AG08395 (cell line): ENCODE results near the gene AP4E1.
"Not testable (repeated sequence)": the region's sequence is repeated elsewhere in the genome, so short reads cannot be mapped to it uniquely, and the experiment has no call there.

Source experiments
- DNase-seq: peaks from one replicate; pipeline ENCODE4 v3.0.0; 2012; ENCODE audit warnings: mixed read lengths, low spot score

Gene AP4E1

GRCh38 chr15:50908209-50909009 lies at the start of gene AP4E1:
Gene AP4E1 (plus strand): TSS chr15:50908683. CDS start chr15:50908779, 96 bp downstream.
- DNase-seq: peak; percentile 81

DNA sequence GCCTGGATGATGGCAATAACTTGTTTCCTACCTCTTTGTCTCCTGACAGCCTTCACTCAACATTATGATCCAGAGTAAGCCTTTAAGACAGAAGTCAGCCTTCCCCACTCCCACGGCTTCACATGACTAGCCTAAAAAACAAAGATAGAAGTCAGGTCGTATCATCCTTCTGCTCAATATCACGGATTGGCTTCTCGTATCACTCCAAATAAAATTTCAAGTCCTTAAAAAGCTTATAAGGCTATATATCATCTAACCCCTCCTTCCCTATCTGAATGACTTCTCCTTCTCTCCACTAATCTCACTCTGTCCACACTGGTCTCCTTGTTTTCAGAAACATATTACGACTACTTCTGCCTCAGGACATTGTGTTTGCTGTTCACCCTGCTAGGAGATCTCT lies 47.7 kb upstream of the AP4E1 start:
- DNase-seq: no peak

DNA sequence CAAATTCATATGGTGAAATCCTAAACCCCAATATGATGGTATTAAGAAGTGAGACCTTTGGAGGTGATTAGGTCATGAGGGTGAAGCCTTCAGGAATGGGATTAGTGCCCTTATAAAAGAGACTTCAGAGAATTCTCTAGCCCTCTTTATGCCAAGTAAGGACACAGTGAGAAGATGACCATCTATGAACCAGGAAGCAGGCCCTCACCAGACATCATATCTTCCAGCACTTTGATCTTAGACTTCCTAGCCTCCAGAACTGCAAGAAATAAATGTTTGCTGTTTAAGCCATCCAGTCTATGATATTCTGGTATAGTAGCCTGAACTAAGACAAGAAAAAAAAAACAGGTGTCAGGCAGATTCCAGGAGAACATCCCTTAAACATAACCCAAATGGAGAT lies 45.9 kb upstream of the AP4E1 start:
- no peak for DNase-seq

GRCh38 chr15:50864873-50865272 lies 43.6 kb upstream of the AP4E1 start:
- no peak for DNase-seq

DNA sequence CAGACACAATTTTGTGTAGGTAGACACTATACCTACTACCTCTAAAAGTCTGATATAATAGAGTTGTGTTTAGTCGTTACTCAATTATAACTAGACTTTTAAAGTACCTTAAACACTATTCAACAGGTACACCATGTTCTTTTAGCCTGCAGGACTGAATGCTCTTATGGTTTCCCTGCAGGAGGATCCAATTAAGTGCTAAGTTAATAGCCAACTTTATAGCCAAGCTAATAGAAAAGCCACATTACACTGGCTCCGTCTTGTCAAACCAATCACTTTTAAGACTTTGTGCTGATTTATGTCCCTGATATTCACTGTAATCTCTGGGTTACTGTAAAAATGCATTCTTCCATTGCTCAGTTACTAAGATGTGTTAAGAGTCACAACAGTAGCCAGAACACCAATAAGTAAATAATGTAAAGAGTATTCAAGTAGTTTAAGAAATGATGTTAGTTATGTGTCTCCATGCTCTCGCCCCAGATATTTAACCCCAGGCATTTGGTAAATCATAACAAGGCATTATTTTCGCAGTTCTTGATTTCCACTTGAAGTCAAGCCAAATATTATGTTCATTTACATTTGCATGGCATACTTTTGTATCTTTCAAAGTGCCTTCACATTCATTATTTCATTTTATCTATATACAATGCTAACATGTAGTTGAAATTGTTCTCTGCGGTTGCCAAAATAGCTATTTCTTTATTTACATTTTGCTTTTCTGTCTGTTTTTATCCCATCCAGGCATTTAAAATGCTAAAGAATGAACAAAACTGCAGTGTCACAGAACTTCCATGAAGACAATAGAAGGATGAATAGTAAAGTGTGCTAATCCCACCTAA lies 42.7 kb upstream of the AP4E1 start:
- no peak for DNase-seq

DNA sequence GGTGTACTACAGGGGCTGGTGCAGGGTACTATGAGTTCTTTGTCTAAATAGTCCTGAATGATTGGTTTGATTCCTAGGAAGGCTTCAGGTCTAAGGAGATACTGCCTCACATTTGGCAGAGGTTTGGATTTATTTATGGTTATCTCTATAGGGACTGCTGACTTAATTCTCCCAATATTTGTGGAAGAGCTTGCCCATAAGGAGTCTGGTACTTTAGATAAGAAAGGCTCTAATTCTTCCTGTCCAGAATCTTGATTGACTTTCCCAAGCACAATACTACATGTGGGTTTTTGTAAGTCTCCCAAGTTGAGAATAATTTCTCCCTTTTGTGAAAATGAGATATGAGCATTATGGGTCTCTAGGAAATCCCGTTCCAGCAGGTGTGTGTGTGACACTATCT lies 36.7 kb upstream of the AP4E1 start:
- no peak for DNase-seq

DNA sequence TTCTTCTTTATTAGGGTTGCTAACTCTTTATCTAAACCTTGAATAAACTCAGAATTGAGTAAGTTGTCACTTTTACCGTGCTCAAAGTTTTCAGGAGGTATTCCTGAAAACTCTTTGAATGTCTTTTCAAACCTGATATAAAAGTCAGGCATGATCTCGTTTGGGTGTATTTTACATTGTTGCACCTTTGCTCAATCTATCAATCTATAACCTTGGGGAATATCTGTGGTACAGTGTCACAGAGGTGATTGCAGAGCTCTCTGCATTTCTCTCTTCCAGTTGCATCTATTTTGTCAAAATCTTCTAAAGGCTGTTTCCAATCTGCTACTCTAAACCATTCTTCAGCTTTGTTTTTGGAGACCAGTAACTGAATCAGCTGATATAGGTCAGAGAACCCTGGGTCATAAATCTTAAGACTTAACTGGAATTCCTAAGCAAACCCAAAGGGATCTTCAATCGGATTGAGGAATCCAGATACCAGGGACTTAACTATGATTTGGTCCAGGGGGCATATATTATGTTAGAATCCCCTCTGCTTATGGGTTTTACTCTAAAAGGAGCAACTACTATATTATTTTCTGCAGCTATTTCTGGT lies 35.6 kb upstream of the AP4E1 start:
- no peak for DNase-seq

GRCh38 chr15:50873935-50874361 lies 34.5 kb upstream of the AP4E1 start:
- no peak for DNase-seq

- DNase-seq: not testable (repeated sequence)
These were observed 33.2 kb upstream of the AP4E1 start for GRCh38 chr15:50875238-50875637.

DNA sequence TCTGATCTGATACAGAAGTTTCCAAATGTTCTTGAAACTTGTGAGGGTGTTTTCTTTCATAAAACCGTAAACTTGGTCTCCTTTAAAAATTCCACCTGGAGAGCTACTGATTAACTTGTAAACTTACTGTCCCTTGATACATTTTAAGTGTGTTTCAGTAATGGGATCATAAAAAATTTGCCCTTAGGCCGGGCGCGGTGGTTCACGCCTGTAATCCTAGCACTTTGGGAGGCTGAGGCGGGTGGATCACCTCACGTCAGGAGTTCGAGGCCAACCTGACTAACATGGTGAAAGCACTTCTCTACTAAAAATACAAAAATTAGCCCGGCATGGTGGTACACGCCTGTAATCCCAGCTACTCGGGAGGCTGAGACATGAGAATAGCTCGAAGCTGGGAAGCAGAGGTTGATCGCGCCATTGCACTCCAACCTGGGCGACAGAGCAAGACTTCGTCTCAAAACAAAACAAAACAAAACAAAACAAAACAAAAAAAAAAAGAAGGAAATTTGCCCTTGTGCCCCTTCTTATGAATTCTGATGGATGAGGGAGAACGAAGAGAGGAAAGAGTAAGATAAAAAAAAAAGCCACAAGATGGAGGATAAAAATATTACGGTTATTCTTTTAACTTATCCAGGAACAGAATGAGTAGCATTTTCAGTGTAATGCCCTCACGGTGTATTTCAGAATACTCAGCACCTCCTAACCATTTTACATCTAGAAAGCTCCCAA lies 32.1 kb upstream of the AP4E1 start:
- no peak for DNase-seq

DNA sequence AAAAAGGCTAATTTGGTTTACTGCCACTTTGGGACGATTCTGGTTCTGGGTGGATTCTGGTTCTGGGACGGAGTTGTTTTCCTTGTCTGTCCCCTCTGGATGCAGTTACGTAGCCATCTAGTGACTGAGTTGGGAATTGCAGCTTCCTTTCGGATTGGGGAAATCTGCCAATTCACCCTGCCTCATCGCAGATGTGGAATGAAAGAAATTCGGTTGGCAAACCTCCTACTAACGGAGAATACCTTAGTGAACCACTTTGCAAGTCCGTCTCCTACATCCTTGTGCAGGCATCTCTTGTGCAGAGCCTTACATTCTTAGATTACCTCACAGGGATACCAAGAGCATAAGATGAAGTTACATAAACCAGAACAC lies 31.5 kb upstream of the AP4E1 start:
- DNase-seq: peak; percentile 88

DNA sequence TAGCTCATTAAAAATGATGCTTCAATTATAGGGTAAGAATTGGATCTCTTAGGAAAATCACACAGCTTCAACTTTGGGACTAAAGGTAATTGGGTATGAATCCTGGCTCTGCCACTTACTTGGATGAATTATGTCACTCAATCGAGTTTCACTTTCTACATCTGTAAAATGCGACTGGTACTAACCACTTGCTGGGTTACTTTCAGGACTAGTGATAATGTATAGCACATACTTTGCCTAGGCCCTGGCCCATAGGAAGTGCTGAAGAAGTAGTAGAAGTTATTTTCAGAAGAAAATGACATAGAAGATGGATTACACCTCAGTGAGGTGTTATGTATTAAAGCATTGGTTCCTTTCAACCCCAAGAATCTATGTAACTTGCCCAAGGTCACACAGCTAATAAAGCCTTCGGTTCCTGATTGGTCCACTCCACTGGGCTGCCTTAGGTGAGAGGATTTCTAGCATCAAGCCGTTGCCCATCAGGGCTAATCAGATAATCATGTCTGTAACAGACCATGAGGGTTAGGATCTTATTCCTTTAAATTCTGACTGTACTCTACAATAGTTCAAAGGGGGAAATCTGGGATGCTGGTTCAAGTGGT lies 29.4 kb upstream of the AP4E1 start:
- DNase-seq: no peak

- DNase-seq: no peak
These were observed 28.3 kb upstream of the AP4E1 start for GRCh38 chr15:50880206-50880605.

GRCh38 chr15:50880651-50881114 lies 27.8 kb upstream of the AP4E1 start:
- DNase-seq: peak; percentile 22

DNA sequence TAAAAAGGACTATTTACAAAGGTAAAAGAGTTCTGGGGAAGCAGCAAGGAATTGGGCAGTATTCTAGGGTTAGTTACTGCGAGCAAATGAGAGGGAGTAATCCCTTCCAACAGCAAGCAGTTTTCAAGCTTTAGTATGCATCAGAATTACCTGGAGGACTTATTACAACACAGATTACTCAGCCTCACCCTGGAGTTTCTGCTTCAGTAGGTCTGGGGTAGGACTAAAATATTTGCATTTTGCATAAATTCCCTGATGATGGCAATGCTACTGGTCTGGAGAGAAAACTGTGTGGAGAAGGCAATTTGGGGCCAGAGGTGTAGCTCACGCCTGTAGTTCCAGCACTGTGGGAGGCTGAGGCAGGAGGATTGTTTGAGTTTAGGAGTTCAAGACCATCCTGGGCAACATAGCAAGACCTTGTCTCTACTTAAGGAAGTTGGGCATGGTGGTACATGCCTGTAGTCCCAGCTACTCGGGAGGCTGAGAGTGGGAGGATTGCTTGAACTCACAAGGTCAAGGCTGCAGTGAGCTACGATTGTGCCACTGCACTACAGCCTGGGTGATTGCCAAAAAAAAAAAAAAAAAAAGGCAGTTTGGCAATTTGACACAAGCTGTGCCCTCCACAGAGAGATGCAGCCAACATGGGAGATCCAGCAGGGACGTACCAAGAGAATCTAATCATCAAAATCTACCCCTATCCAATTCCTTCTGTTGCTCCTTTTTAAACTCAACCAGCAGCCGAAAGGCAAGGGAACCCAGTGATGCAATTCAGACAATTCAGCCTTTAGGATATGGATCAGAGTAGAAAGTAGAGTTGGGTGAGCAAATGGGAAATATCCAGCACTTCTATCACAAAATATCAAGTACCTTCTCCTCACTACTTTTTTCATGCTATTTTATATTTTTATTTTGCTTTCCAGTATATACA lies 27.1 kb upstream of the AP4E1 start:
- no peak for DNase-seq

GRCh38 chr15:50883903-50884302 lies 24.6 kb upstream of the AP4E1 start:
- peak; percentile 31 for DNase-seq

DNA sequence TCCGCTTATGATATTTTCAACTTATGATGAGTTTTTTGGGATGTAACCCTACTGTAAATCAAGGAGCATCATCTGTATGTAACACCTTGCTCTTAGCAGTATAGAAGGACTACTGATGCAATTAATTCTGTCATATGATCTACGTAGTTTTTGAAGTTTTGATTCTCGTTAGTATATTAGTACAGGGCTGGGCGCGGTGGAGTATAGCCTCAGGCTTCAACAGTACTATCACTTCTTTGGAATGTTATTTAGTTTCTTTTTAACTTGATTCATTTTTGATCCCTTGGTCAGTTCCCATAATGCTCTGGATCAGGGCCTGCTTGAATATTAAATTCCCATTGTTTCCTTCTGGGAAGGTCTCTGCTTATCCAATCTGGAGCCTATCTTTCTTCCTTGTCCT lies 23.9 kb upstream of the AP4E1 start:
- peak; percentile 8 for DNase-seq

- DNase-seq: no peak
These were observed 22.4 kb upstream of the AP4E1 start for GRCh38 chr15:50886139-50886467.

DNA sequence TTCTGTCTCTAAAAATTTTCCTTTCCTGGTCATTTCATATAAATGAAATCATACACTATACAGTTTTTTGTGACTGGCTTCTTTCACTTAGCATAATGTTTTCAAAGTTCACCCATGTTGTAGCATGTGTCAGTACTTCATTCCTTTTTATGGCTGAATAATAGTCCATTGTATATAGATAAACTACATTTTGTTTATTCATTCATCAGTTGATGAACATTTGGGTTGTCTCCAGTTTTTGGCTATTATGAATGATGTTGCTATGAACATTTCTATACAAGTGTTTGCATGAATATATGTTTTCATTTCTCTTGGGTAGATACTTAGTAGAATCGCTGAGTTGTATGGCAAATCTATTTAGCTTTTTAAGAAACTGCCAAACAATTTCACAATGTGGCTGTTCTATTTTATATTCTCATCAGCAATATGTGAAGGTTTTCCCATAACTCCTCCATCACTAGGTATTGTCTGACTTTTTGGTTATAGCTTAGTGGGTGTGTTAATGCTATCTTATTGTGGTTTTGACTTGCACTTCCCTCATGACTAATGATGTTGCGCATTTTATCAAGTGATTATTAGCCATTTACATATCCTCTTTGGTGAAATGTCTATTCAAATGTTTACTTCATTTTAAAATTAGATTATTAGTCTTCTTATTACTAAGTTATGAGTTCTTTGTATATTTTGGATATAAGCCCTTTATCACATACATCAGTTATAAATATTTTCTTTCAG lies 21.7 kb upstream of the AP4E1 start:
- no peak for DNase-seq

- no peak for DNase-seq
These were observed 20.4 kb upstream of the AP4E1 start for GRCh38 chr15:50888054-50888453.
